Glomerular endothelial cell (primary cell): ENCODE results near the gene CCDC74B. TPM values are rescaled to one million over a fixed set of nuclear protein-coding genes. Genes with fewer than 3 reads are reported as not detected.
"Not testable (repeated sequence)": the region's sequence is repeated elsewhere in the genome, so short reads cannot be mapped to it uniquely, and the experiment has no call there.

ENCODE experiments used
- DNase-seq: peaks from one replicate; pipeline ENCODE4 v3.0.0-alpha.2; 2011; ENCODE audit warnings: low read depth, low spot score; ENCODE audit errors: extremely low read depth
- total RNA-seq: library from RNA; depleted of rRNA; stranded (reverse); fragments of >200 nt; gene quantifications from 2 replicates; pipeline ENCODE4 v1.2.3, GENCODE V29; 2015

Gene CCDC74B
- 1.2 and 2.2 TPM in 2 replicates for total RNA-seq

DNA sequence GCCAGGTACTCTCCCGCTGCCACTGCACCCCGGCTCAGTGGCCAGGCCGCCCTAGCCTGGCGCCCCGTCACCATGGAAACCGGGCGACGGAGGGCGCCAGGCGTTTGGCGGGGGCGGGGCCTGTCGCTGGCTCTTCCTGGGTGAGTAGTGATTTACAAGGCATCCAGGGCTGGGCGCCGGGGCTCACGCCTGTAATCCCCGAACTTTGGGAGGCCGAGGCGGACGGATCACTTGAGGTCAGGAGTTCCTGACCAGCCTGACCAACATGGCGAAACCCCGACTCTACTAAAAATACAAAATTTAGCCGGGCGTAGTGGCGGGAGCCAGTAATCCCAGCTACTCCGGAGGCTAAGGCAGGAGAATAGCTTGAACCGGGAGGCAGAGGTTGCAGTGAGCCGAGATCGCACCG lies at the start of gene CCDC74B:
TSS of gene CCDC74B (minus strand) at position 107 of the 409 bp plus-strand sequence. CDS start 116 bp downstream, outside the sequence.
- not testable (repeated sequence) for DNase-seq

DNA sequence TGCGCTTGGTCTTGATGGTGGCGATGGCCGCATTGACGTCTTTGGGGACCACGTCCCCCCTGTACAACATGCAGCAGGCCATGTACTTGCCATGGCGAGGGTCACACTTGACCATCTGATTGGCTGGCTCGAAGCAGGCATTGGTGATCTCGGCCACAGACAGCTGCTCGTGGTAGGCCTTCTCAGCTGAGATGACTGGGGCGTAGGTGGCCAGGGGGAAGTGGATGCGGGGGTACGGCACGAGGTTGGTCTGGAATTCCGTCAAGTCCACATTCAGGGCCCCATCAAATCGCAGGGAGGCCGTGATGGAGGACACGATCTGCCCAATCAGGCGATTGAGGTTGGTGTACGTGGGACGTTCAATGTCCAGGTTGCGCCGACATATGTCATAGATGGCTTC lies 48.9 kb upstream of the CCDC74B start:
- not testable (repeated sequence) for DNase-seq

DNA sequence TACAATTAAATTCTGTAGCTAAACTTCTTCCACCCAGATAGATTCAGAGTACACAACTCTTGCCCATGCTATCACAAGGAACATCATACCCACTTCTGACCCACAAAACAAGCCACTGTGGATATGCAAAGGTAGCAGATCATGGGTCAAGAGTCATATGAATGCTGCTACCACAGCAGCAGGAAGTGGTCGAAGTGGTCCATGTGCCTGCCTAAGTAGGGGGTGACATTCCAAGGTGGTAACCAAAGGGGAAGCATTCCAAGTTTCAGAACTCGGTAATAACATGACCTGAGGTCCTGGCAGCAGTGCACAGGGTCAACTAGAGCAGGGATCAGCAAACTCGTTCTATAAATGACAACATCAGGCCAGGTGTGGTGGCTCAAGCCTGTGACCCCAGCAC lies 47.5 kb upstream of the CCDC74B start:
- DNase-seq, result not testable (repeated sequence)

DNA sequence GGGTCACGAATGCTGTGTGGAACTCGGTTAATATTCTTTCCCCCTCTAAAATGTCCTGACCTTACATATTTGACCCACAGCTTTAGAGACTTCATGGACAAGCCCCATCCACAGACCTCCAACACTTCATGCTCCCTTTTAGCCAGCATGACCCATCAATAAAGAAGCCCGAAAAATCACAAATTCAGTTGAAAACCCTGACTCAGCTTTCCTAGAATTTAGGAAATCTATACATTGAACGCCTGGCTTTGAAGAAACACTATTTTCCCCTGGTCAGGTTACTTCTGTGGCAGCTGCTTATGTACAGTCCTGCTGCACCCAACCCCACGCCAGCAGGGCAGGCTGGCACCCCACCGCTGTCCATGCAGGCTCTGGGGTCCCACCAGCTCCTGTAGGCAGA lies 46.4 kb upstream of the CCDC74B start:
- DNase-seq, result not testable (repeated sequence)

DNA sequence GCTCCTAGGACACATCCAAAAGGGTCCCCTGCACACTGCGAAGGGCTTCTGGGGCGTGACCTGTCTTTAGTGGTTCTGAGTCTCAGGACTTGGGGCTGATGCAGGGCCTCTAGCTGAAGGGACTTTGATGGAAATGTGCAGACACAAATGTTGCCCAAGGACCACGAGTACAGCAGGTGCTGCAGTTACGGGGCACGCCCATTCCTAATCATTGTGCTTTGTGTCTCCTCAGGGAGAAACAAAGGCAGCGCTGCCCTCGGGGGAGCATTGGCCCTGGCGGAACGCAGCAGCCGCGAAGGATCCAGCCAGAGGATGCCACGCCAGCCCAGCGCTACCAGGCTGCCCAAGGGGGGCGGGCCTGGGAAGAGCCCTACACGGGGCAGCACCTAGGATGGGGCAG lies 45.3 kb upstream of the CCDC74B start:
- DNase-seq, result no peak

DNA sequence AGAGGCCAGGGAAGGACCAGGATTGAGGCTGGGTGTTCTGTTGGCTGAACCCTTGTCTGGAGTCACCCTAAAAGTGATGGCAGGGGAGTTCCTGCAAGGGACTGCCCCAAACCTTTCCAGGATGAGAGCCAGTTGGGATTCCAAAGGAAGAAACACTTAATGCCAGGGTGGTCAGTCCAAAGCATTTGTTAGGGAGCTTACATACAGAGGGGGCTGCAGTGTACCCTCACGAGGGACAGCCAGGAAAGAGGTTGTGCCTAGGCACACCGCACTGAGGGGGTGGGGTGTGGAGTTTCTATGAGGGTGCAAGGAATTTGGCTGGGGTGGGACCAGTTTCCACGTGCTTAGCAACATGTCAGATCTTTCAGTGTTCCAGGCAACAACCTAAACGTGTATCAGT lies 44.0 kb upstream of the CCDC74B start:
- DNase-seq, result not testable (repeated sequence)

DNA sequence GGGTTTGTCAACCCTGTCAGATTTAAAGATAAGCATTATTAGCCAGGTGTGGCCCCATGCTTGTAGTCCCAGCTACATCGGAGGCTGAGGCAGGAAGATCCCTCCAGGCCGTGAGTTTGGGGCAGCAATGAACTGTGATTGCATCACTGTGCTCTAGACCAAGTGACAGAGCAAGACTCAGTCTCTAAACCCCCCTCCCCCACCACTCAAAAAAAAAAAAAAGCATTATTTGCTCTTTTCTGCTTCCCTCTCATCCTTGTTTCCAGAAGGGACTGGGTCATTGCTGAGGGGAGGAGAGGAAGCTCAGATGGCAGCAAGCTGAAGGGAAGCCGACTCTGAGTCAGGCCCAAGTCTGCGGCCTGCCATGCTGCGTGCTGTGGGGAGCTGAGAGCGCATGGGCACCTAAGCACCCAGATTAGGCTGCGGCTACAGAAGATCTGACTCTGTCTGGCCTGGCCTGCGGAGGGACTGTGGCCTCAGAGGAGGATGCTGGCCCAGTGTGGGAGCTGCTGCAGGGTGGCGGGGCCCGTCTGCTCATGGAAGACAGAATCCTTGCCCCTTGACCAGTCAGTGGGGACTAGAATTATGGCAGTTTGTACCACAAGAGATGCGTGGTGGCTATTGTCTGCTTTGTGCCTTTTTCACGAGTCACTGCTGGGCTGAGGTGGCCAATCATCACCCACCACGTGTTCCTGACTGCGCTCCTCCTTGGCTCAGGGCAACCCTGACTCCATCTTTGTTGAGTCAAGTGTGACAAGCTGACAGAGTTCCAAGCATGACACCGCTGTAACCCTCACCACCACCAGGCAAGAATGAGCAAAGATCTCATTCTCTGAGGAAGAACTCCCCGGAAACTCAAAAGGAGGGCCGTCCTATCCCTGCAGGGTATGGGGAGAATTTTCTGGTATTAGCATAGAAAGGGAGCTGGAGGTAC lies 43.2 kb upstream of the CCDC74B start:
- DNase-seq, result not testable (repeated sequence)

DNA sequence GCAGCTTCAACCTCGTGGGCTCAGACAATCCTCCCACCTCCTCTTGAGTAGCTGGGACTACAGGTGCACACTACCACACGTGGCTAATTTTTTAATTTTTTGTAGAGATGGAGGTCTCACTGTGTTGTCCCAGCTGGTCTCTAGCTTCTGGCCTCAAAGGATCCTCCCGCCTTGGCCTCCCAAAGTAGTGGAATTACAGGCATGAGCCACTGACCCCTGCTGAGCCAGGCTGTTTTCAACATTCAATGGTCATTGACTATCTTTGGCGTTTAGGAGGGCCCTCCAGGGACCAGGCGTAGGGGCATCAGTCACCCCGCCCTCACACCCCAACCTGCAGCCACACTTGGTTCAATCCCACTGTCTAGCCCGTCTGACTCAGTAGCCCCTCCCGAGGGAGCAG lies 42.4 kb upstream of the CCDC74B start:
- no peak for DNase-seq

DNA sequence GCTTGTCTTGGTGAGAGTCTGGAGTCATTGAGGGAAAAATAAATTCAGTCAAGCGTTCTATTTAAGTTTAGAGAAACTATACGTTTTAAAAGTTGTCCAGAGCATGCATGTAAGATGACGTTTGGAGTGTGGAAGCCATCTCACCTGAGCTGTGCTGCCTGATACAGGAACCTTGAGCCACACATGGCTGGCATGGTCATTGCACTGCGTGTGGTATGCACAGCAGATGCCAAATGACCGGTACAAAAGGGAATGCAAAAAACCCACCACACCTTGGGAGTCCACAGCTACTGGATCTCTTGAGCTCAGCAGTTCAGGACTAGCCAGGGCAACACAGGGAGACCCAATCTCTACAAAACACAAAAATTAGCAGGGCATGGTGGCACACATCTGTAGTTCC lies 41.5 kb upstream of the CCDC74B start:
- DNase-seq, result no peak

DNA sequence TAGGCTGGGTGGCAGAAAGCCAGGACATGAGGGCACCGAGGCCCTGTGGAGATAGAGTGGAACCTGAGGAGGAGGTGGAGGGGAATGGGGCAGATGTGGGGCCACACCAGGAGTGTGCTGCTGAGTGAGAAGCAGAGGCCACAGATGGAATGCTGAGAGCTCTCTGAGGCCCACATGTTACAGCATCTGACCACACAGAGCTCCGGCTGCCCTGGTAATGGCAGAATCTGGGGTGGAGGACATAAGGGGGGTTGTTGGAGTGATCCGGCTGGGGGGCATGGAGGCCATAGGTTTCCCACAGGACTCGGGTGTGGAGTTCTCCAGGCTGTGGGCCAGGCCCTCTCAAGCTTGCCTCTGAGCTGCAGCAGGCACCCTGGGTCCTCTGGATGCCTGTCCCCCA lies 41.0 kb upstream of the CCDC74B start:
- no peak for DNase-seq

DNA sequence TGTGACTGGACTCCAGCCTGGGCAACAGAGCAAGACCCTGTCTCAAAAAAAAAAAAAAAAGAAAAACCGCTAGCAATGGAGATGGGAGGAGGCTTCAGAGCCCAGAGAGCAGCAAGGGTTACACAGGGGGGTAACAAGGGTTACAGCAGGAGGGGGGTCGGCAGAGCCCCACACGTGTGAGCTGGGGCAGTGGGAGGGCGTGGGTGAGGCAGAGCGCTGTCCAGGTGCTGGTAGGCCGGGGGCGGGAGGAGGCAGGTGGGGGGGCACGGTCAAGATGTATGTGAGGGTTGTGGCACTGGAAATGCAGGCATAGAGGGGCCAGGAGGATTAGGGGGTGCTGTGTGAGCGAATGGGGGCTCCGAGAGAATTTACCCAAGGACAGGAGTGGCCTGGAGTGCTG lies 40.5 kb upstream of the CCDC74B start:
- no peak for DNase-seq

DNA sequence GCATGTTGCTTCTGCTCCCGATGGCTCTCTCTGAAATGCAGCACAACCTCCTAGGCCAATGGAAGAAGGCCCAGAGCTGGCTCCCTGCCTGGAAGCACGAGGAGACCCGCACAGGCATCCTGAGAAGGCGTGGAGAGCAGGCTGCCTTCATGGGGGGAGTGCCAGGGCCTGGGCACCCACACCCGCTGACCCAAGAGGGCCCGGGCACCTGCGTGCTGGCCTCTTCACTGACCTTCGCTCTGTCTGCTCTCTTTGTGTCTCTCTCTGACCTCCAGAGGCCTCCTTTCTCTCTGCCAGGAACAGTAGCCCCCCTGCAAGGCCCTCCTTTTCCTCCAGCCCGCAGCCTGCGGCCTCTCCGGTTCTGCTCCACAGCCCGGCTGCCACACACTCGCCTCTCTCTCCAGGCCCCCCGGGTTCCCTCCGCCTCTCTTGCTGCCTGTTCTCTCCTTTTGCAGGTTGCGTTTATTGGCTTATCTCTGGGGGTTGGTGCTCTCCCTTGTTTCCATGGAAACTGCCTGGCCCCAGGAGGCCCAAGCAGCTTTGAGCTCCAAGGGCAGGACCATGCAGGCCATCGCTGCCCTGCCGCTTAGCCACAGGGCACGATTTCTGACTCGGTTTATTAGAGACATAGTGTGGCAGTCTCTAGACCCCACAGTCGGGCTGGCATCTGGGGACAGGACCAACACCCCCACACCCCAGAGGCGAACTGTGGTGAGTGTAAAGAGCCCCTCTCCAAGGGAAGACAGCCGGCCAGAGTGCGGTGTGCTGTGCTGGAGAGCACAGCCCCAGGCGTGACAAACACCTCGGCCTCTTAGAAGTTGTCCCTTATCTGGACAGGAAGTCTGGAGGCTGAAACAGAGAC lies 38.8 kb upstream of the CCDC74B start:
- no peak for DNase-seq

DNA sequence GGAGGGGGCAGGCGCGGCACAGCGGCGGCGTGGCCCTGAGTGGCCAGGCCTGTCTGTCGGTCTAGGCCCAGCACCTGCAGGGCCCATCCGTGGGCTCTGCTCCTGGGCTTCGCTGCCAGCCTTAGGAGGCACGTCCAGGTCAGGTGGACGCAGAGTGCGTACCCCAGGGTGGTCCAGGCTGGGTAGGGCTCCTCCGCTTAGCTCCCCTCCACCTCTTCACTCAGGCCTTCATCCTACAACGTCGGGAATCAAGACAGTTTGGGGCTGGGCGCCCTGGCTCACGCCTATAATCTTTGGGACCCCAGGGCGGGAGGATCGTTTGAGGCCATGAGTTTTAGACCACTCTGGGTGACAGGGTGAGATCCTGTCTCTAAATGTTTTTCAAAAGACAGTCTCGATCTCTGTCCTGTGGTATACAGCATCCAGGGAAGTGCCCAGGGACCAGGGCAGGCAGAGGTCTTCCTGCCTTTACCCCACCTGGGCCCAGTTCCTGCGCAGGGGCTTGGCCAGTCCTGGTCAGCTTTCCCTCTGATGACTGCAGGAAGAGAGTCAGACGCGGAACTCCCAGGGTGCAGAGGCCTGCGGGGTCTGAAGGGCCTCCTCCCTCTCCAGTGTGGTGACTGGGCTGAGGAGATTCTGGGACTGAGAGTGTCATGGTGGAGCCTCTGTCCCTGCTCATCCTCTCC lies 38.1 kb upstream of the CCDC74B start:
- DNase-seq, result not testable (repeated sequence)

DNA sequence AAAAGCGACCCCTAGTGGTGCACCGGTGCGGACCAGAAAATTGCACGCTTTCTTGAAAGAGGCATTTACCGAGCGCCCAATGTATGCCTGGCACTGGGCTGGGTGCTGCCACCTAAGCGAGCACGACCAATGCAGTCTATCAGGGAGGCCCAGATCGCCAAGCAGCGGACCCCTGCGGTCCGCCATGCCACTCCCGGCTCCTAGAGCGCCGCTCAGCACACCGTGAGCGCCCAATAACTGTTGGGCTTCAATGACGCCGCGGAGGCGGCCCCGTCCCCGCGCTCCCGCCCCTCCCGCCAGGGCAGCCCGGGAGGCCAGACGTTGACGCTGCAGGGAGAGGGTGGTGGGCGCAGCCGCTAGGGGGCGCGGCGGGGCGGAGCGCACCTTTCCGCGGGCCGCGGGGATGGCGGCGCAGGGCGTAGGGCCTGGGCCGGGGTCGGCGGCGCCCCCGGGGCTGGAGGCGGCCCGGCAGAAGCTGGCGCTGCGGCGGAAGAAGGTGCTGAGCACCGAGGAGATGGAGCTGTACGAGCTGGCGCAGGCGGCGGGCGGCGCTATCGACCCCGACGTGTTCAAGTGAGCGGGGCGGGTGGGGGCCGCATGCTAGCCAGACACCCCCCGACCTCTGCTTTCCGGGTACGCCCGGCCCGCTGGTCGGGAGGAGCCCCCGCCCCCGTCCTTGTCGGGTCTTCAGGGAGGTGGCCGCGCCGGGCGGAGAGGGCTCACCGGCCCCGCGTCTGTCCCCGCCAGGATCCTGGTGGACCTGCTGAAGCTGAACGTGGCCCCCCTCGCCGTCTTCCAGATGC lies 37.2 kb upstream of the CCDC74B start, which contains the start of gene MZT2B:
TSS of gene MZT2B (plus strand) at position 383 of the 803 bp plus-strand sequence. CDS start at position 404, 21 bp downstream.
- DNase-seq, result not testable (repeated sequence)

DNA sequence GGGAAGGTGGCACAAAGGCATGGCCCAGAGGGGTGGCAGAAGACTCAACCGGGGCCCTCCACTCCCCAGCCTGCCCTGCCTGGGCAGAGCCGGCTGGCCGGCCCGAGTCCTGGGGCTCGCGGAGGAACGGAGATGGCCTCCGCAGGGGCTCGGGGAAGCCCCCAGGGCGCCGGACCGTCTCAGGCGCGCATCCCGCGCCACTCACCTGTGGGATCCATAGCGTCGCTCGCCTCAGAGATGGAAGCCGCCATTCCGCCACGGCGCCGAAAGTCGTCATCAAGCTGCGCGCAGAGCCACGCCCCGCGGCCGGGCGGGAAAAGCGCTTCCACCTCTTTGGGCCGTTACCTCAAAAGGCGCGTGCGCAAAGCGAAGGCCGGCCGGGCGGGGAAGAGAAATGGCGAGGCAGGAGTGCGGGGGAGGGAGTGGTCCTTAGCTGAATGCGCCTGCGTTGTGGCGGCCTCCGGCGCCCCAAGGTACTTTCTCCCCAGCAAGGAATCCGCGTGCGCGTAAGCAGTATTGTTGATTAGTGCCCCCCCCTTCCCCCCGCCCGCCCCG lies 36.5 kb upstream of the CCDC74B start, which contains the start of gene SMPD4:
TSS of gene SMPD4 (minus strand) at position 278 of the 555 bp plus-strand sequence. CDS start 5,010 bp downstream, outside the sequence.
- DNase-seq, result peak; percentile 51

DNA sequence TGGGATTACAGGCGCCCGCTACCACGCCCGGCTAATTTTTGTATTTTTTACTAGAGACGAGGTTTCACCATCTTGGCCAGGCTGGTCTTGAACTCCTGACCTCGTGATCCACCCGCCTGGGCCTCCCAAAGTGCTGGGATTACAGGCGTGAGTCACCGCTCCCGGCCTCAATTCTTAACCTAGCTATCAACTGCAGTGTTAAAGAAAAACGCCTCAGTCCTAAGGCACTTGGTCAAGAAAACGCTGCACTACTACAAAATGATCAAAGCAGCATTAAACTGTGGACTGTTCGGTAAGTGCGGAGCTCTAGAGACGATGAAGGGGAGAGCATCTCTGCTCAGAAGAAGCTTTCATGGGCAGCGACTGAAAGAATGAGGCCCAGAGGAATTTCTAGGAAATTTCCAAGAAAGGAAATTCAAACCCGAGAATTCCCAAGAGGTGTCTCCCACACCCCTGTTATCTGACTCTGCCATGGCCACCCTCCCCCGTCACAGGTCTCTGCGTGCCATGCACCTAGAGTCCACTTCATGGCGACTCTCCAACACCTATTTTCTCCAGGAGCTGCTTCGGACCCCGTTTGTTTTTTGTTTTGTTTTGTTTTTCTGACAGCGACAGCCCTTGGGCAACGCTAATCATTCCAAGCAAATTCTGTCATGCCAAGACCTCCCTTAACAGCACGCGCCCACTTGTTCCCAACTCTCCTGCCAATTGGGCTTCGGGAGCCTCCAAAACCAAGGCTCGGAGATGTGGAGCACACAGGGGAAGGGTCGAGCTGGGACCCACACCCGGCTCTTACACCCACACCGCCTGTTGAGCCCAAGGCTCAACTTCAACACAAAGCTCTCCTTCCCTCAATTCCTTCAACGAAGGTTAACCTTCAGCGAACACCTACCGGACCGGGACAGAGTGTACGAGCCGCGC lies 35.8 kb upstream of the CCDC74B start:
- not testable (repeated sequence) for DNase-seq

DNA sequence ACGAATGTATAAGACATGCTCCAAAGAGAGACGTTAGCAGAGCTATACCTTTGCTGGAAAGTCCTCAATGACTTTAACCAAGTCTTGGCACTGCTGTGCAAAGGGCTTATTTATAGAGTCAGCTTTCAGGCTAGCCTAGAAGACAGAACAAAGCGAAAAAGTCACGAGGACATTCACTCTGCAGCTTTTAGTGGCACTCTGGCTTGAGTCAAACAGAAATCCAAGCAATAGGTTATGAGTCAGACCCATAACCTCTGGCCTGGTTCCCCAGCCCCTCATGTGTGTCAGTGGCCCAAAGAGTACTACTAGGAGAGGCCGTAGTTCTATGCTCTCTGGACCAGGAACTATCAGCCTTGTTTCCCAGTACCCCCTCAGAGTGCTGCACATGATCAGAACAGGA lies 30.0 kb upstream of the CCDC74B start:
- DNase-seq, result not testable (repeated sequence)

DNA sequence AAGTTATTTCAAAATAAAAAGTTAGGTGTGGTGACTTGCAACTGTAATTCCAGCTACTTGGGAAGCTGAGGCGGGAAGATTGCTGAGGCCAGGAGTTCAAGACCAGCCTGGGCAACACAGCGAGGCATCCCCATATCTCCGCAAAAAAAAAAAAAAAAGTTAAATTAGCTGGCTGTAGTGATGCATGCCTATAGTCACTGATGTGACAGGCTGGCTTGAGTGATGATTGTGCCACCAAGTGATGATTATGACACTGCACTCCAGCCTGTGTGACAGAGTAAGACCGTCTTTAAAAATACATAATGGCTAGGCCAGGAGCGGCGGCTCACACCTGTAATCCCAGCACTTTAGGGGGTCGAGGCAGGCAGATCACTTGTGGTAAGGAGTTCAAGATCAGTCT lies 25.0 kb upstream of the CCDC74B start:
- no peak for DNase-seq
